HEK293T (cell line): ENCODE results near the gene STEAP3.

Source experiments
- CTCF ChIA-PET: fragments of 350-600 bp; formaldehyde crosslinking; extraction: SDS; loops from one replicate; lab custom pipeline; 2021; ENCODE audit warnings: antibody characterized with exemption, inconsistent platforms; lab: Yijun Ruan, JAX
- POLR2A ChIA-PET: fragments of 350-600 bp; formaldehyde crosslinking; extraction: SDS; loops from one replicate; lab custom pipeline; 2020; ENCODE audit warnings: antibody characterized with exemption, inconsistent platforms; lab: Yijun Ruan, JAX
- DNase-seq: peaks from one replicate; pipeline ENCODE4 v3.0.0; 2012; ENCODE audit warnings: mixed read lengths; ENCODE audit errors: extremely low spot score
- ARNT ChIP-seq: fragments of 450-650 bp; IDR thresholded peaks from 2 replicates; pipeline ENCODE4 v1.6.1; 2017; ENCODE audit warnings: mild to moderate bottlenecking
- BHLHE40 ChIP-seq: fragments of 450-650 bp; IDR thresholded peaks from 2 replicates; pipeline ENCODE4 v1.6.1; 2016; ENCODE audit warnings: mild to moderate bottlenecking, moderate library complexity, borderline replicate concordance
- CTBP1 ChIP-seq: fragments of 450-650 bp; IDR thresholded peaks from 2 replicates; pipeline ENCODE4 v1.6.1; 2016; ENCODE audit warnings: borderline replicate concordance
- ELF4 ChIP-seq: fragments of 450-650 bp; IDR thresholded peaks from 2 replicates; pipeline ENCODE4 v1.6.1; 2017; ENCODE audit warnings: antibody characterized with exemption
- FOXA1 ChIP-seq: fragments of 450-650 bp; IDR thresholded peaks from 2 replicates; pipeline ENCODE4 v1.6.1; 2016; ENCODE audit warnings: mild to moderate bottlenecking
- FOXK2 ChIP-seq: fragments of 450-650 bp; IDR thresholded peaks from 2 replicates; pipeline ENCODE4 v1.6.1; 2016; ENCODE audit warnings: mild to moderate bottlenecking
- FOXM1 ChIP-seq: fragments of 450-650 bp; IDR thresholded peaks from 2 replicates; pipeline ENCODE4 v1.6.1; 2017; ENCODE audit warnings: mild to moderate bottlenecking, borderline replicate concordance
- HDGF ChIP-seq: fragments of 450-650 bp; IDR thresholded peaks from 2 replicates; pipeline ENCODE4 v1.6.1; 2017; ENCODE audit warnings: antibody characterized with exemption, borderline replicate concordance
- L3MBTL2 ChIP-seq: fragments of 450-650 bp; conservative IDR thresholded peaks from 2 replicates; pipeline ENCODE4 v1.6.1; 2016; ENCODE audit warnings: mild to moderate bottlenecking
- LEF1 ChIP-seq: fragments of 450-650 bp; IDR thresholded peaks from 2 replicates; pipeline ENCODE4 v1.6.1; 2017; ENCODE audit warnings: mild to moderate bottlenecking, borderline replicate concordance
- NFRKB ChIP-seq: fragments of 450-650 bp; IDR thresholded peaks from 2 replicates; pipeline ENCODE4 v1.6.1; 2016; ENCODE audit warnings: mild to moderate bottlenecking, moderate library complexity
- SP1 ChIP-seq: fragments of 450-650 bp; IDR thresholded peaks from 2 replicates; pipeline ENCODE4 v1.6.1; 2017
- SUZ12 ChIP-seq: fragments of 450-650 bp; IDR thresholded peaks from 2 replicates; pipeline ENCODE4 v1.6.1; 2016; ENCODE audit warnings: mild to moderate bottlenecking
- TARDBP ChIP-seq: fragments of 450-650 bp; IDR thresholded peaks from 2 replicates; pipeline ENCODE4 v1.6.1; 2016
- ZNF384 ChIP-seq: fragments of 450-650 bp; IDR thresholded peaks from 2 replicates; pipeline ENCODE4 v1.6.1; 2016
- TF ChIP-seq, protein P1 (sequence below): fragments of 450-650 bp; IDR thresholded peaks from 2 replicates; pipeline ENCODE4 v1.6.1; 2016

Gene STEAP3

GRCh38 chr2:119295688-119296375, 72.2 kb downstream of the STEAP3 start:
- POLR2A ChIA-PET: no interaction called here

GRCh38 chr2:119301413-119301812, 77.8 kb downstream of the STEAP3 start:
- DNase-seq: no peak
- POLR2A ChIA-PET: no interaction called here
- TF ChIP-seq BHLHE40: no peak
- no peak for TF ChIP-seq HDGF
- TF ChIP-seq ZNF384: no peak
- TF ChIP-seq SP1: no peak
- no peak for TF ChIP-seq LEF1
- no peak for TF ChIP-seq NFRKB
- TF ChIP-seq FOXM1: no peak
- TF ChIP-seq, protein P1, sequence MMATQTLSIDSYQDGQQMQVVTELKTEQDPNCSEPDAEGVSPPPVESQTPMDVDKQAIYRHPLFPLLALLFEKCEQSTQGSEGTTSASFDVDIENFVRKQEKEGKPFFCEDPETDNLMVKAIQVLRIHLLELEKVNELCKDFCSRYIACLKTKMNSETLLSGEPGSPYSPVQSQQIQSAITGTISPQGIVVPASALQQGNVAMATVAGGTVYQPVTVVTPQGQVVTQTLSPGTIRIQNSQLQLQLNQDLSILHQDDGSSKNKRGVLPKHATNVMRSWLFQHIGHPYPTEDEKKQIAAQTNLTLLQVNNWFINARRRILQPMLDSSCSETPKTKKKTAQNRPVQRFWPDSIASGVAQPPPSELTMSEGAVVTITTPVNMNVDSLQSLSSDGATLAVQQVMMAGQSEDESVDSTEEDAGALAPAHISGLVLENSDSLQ: no peak
- TF ChIP-seq ELF4: no peak

More at GRCh38 chr2:119295688-119296375, 72.2 kb downstream of the STEAP3 start:
- CTCF ChIA-PET: no interaction called here
- no peak for DNase-seq
- TF ChIP-seq FOXM1: no peak
- no peak for TF ChIP-seq HDGF
- TF ChIP-seq ZNF384: no peak
- no peak for TF ChIP-seq L3MBTL2
- no peak for TF ChIP-seq ARNT
- TF ChIP-seq FOXK2: no peak
- TF ChIP-seq BHLHE40: no peak
- TF ChIP-seq LEF1: no peak
- TF ChIP-seq NFRKB: no peak
- no peak for TF ChIP-seq TARDBP

DNA sequence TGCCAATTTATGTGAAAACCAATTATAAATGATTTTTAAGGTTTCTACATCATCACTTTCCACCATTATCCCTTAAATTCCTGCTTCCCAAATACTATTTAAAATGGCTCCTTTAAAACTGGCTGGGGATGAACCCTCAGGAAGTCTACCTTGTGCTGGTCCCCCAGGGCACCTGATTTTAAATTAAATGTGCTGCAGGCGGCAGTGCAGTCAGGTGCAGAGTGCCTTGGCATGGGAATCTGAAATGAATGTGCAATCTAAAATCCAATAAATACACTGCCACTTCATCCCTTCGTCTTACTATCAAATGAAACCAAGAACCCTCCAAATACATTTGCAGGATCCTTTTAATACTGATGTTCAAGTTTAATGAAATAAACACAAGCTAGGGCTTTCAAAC, 81.2 kb downstream of the STEAP3 start:
- ChIA-PET CTCF (interaction anchor here (1.0 kb wide), 1 partner anchor 12 kb away, joined by 3 read pairs; no protein-coding TSS in a partner anchor), POLR2A (no interaction called here)
- TF ChIP-seq ZNF384: no peak
- no peak for DNase-seq

More at GRCh38 chr2:119301413-119301812, 77.8 kb downstream of the STEAP3 start:
- CTCF ChIA-PET: interaction anchor here (0.6 to 1.1 kb wide), 2 partner anchors 11 to 988 kb away, joined by 3 read pairs; no protein-coding TSS in a partner anchor

GRCh38 chr2:119305497-119306195, 82.0 kb downstream of the STEAP3 start:
- CTCF ChIA-PET: no interaction called here
- POLR2A ChIA-PET: no interaction called here
- DNase-seq: no peak
- TF ChIP-seq L3MBTL2: 0 out of 2 replicates have a peak, but pooled peaks have one; percentile 13
- TF ChIP-seq, protein P1: peak; percentile 88
- no peak for TF ChIP-seq CTBP1
- no peak for TF ChIP-seq ARNT
- TF ChIP-seq LEF1: no peak

DNA sequence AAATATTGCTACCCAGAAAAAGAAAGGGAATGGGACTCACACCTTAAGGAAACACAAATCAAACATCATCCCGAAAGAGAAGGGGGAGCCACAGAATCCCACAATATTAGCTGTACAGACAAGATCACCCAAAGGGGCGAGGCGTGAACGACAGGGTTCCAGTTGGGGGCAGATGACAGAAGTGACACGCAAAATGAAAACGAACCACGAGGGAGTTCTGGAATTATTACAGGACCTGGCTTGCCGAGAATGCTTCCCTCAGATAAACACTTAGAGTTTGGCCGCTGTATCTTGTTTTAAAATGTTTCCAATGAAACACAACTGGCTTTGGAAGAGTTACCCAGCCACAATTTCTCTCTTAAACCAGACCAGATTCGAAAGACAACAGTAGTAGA, 82.6 kb downstream of the STEAP3 start:
- POLR2A ChIA-PET: no interaction called here
- TF ChIP-seq L3MBTL2 (no peak), ARNT (no peak), HDGF (no peak), TARDBP (no peak), SUZ12 (no peak), SP1 (no peak), CTBP1 (no peak), LEF1 (no peak), BHLHE40 (no peak)
- TF ChIP-seq, protein P1: no peak
- no peak for DNase-seq
- CTCF ChIA-PET: no interaction called here

DNA sequence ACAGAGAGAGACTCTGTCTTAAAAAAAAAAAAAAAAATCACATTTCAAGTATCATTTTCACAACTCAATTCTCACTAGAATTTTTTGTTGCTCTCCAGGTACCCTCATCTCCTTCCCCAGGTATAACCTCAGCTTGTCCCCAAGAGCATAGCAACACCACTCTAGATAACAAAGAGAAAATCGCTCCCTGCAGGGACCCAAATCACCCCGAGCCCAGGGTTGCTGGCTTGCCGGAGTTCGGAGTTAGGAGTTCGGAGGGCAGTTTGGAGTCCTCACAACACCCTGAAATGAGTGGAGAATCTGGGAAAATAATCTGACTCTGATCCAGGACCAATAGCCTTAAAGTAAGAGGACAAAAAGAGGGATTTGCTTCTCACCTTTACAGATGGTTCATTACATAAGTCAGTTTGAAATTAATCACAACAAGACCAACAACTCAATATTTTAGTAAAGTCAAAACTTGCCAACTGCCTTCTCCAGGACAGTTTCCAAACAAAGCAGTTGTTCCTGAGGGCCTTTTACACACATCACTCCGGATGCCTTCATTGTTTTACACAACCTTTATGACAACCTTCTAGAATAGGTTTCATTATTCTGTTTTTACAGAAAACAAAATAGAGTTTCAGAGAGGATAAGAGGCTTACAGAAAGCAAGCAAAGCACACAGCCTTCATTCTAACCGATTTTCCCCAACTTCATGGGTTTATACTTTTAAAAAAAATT, 83.9 kb downstream of the STEAP3 start:
- no peak for DNase-seq
- ChIA-PET POLR2A (no interaction called here), CTCF (interaction anchor here (0.7 kb wide), 1 partner anchor 162 kb away, joined by 3 read pairs; no protein-coding TSS in a partner anchor)
- TF ChIP-seq FOXK2 (no peak), ZNF384 (no peak), SUZ12 (no peak), TARDBP (no peak), ARNT (no peak), FOXA1 (no peak), CTBP1 (no peak), NFRKB (no peak), L3MBTL2 (no peak), LEF1 (no peak), ELF4 (no peak), HDGF (no peak), SP1 (no peak), BHLHE40 (no peak), FOXM1 (no peak)
- TF ChIP-seq, protein P1: no peak
